Neural cell (in vitro differentiated cells): ENCODE measurements around the gene DYNC1I2.

Experiments
- EZH2 ChIP-seq: fragments of 200-600, 300-800 bp; shearing (Covaris generic), sonication (generic); IDR thresholded peaks from 2 replicates; pipeline ENCODE4 v1.6.1; 2014; ENCODE audit warnings: antibody characterized with exemption, low read length, borderline replicate concordance, mild to moderate bottlenecking; ENCODE audit not compliant: insufficient read depth, poor library complexity, severe bottlenecking
- TAF1 ChIP-seq: IDR thresholded peaks from 2 replicates; pipeline ENCODE4 v1.6.1; 2012; ENCODE audit warnings: low read depth
- TF ChIP-seq, protein P1 (sequence below): fragments of 450-650 bp; IDR thresholded peaks from 2 replicates; pipeline ENCODE4 v1.5.1; 2014; ENCODE audit warnings: antibody characterized with exemption, mild to moderate bottlenecking, moderate library complexity; ENCODE audit not compliant: poor library complexity, severe bottlenecking

- TF ChIP-seq EZH2 (no peak), TAF1 (no peak)
- TF ChIP-seq, protein P1, sequence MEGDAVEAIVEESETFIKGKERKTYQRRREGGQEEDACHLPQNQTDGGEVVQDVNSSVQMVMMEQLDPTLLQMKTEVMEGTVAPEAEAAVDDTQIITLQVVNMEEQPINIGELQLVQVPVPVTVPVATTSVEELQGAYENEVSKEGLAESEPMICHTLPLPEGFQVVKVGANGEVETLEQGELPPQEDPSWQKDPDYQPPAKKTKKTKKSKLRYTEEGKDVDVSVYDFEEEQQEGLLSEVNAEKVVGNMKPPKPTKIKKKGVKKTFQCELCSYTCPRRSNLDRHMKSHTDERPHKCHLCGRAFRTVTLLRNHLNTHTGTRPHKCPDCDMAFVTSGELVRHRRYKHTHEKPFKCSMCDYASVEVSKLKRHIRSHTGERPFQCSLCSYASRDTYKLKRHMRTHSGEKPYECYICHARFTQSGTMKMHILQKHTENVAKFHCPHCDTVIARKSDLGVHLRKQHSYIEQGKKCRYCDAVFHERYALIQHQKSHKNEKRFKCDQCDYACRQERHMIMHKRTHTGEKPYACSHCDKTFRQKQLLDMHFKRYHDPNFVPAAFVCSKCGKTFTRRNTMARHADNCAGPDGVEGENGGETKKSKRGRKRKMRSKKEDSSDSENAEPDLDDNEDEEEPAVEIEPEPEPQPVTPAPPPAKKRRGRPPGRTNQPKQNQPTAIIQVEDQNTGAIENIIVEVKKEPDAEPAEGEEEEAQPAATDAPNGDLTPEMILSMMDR = no peak
Observed at GRCh38 chr2:171711351-171711750, 24.1 kb downstream of the DYNC1I2 start.
